ENCODE measurements around the gene PHF20. TPM values are rescaled to one million over a fixed set of nuclear protein-coding genes. Genes with fewer than 3 reads are reported as not detected.

PHF20 gene
- total and polyA plus RNA-seq, 2 donors (not counting 3 experiments of a cell fraction or from before 2014, with no cell fraction given) = 25.0 to 45.8 TPM

DNA sequence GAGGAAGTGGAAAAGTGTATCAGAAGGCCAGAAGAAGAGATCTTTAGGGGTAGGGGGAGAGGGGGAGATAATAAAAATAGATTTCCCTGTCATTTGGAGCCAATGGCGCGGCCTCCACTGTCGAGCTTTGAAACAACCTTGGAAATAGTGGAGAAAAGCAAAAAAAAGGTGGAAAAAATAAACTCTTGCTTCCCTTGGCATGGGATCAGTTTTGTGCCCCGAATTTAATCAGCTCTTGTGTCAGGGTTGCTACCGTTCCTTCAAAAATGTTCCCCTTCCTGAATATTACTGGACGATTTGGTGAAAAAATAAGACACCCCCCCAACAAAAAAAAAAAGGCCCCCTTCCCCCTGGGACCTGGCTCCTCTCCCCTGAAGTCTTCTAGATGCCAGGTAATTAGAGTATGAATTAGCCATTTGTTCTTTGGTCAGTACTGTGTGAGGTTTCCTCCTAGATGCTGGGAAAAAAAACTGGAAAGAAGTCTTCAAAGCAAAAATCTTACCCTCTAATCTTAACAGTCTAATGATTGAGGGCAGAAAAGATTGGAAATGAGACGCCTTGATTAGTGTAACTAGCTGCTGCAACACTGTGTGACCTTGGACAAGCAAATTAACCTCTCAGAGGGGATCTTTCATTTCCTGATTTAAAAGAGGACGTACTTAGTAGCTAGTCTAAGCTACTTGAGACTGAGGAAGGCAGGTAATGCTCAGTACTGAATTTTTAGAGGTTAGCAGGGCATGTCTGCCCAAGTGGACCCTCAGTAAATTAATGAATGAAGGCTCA is 28.9 kb upstream of the PHF20 start:
- Histone ChIP-seq H3K9ac (replicated peaks; ENCODE audit: extremely low read depth, insufficient read depth, low read length) (peak overlapping the region; percentile 100), H3K9me1 (replicated peaks; ENCODE audit: control insufficient read depth, extremely low read depth, insufficient read depth, low read length) (no peaks in the 10 kb centered on the region), H3K4me2 (ENCODE audit: insufficient read depth, low read length) (peak overlapping the region; percentile 83), H4K20me1 (replicated peaks; ENCODE audit: control insufficient read depth, extremely low read depth, insufficient read depth, low read length) (peaks cover 20% of the 10 kb centered on the region), H3K4me1 (ENCODE audit: control insufficient read depth, extremely low read depth, insufficient read depth, low read length) (peaks cover 39% of the 10 kb centered on the region), H3K79me2 (ENCODE audit: control insufficient read depth, insufficient read depth, low read length) (peaks cover 41% of the 10 kb centered on the region), H3K36me3 (ENCODE audit: control insufficient read depth in 2 of 2, extremely low read depth in 1 of 2, insufficient read depth in 2 of 2, low read length in 2 of 2) (peaks cover 6 to 24% of the 10 kb centered on the region in 2 experiments), H2AFZ (ENCODE audit: low read depth, low read length) (no peak overlapping the region), H3K4me3 (replicated peaks in 1 of 3; ENCODE audit: insufficient read depth in 1 of 3, low read depth in 1 of 3, low read length in 3 of 3) (peak overlapping the region; percentile 36 to 82 (median 40)), H3K27me3 (ENCODE audit: control insufficient read depth in 2 of 2, insufficient read depth in 2 of 2, low read length in 2 of 2) (no peaks in the 10 kb centered on the region), H3K9me3 (replicated peaks; ENCODE audit: control insufficient read depth, insufficient read depth, low read length) (no peaks in the 10 kb centered on the region), H3K27ac (ENCODE audit: insufficient read depth, low read depth, low read length) (peak overlapping the region; percentile 97)
- CTCF ChIA-PET = interaction anchor here (0.7 to 3.6 kb wide), 25 partner anchors 10 to 439 kb away, joined by 3 to 29 read pairs (median 3); partner anchors contain the start of genes PHF20, SCAND1 and SPAG4
- dilution Hi-C loops (cut with MboI; ENCODE audit: extremely low pct_ligation_motif_present, low sequenced_read_pairs) (no loop called here), intact Hi-C loops (cut with micrococcal nuclease) (loop anchor here (1.0 to 5.0 kb wide), 5 partner anchors 25 to 210 kb away; partner anchors contain the start of genes CPNE1 and RBM12)
- TF ChIP-seq POLR2A (IDR thresholded peaks at IDR 0.05; ENCODE audit: low read depth, low read length) (peak; percentile 19), GATA2 (IDR thresholded peaks at IDR 0.05; ENCODE audit: insufficient read depth, insufficient read length, low read depth, low read length) (no peak)
- TF ChIP-seq, protein P1, sequence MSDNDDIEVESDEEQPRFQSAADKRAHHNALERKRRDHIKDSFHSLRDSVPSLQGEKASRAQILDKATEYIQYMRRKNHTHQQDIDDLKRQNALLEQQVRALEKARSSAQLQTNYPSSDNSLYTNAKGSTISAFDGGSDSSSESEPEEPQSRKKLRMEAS (IDR thresholded peaks at IDR 0.05; ENCODE audit: insufficient read depth, insufficient read length) = no peak
- TF ChIP-seq, protein P2, sequence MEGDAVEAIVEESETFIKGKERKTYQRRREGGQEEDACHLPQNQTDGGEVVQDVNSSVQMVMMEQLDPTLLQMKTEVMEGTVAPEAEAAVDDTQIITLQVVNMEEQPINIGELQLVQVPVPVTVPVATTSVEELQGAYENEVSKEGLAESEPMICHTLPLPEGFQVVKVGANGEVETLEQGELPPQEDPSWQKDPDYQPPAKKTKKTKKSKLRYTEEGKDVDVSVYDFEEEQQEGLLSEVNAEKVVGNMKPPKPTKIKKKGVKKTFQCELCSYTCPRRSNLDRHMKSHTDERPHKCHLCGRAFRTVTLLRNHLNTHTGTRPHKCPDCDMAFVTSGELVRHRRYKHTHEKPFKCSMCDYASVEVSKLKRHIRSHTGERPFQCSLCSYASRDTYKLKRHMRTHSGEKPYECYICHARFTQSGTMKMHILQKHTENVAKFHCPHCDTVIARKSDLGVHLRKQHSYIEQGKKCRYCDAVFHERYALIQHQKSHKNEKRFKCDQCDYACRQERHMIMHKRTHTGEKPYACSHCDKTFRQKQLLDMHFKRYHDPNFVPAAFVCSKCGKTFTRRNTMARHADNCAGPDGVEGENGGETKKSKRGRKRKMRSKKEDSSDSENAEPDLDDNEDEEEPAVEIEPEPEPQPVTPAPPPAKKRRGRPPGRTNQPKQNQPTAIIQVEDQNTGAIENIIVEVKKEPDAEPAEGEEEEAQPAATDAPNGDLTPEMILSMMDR (IDR thresholded peaks at IDR 0.05; ENCODE audit: extremely low read depth in 1 of 2, insufficient read depth in 1 of 2, low read depth in 1 of 2, low read length in 2 of 2) = no peak
- TSS peak; percentile 90 for BruUV-seq (replicated peaks)
- POLR2A ChIA-PET = interaction anchor here (0.6 to 2.8 kb wide), 17 partner anchors 9 to 747 kb away, joined by 3 to 47 read pairs (median 5); partner anchors contain the start of genes NFS1, PHF20, ROMO1 and SCAND1
- peak; percentile 57 for DNase-seq (ENCODE audit: low read depth, low spot score)
- FAIRE-seq = no peak
